Ammon's horn (tissue), 1 donor: ENCODE data around the gene TRAM1L1.

Experiments used
- DNase-seq: peaks from one replicate; pipeline ENCODE4 v3.0.0-alpha.2; 2016; ENCODE audit warnings: low spot score

Gene TRAM1L1

GRCh38 chr4:117084866-117085701 lies at the start of gene TRAM1L1:
Gene TRAM1L1, minus strand, starts transcription at chr4:117085576. Its CDS starts 183 bp downstream, at chr4:117085393.
- peak; percentile 80 for DNase-seq

DNA sequence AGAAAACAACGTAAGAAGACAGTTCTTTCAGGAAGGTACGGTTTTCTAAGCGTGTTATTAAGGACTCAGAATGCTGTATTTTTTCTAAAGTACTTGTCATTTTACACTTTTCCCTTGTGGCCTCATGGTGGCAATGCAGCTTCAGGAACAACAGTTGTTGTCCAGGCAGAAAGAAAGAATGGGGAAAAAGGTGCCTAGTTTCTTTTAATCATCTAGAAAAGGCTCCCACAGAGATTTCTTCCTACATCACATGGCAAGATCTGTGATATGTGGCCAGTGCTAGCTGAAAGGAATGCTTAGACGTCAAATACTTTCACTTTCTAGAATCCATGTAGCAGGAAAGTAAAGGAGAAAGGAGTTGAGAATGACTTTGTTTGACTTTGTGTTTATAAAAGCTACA lies 49.0 kb upstream of the TRAM1L1 start:
- DNase-seq, result peak; percentile 84

GRCh38 chr4:117096886-117097285 lies 11.5 kb upstream of the TRAM1L1 start:
- DNase-seq, result no peak

DNA sequence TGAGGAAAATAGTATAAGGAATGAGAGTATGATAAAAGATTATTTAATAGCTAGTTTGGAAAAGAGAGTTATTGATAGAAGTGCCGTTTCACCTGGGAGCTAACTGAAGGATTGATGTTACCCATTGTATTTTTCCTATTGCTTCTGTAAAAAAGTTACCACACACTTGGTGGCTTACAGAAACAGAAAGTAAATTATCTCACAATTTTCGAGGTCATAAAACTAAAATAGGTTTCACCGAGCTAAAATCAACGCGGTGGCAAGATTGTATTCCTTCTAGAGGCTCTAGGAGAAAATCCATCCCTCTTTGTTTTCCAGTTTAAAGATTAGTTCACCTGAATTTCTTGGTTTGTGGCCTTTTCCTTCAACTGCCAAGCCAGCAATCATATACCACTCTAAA lies 11.1 kb upstream of the TRAM1L1 start:
- no peak for DNase-seq

GRCh38 chr4:117093571-117093970 lies 8.2 kb upstream of the TRAM1L1 start:
- no peak for DNase-seq

GRCh38 chr4:117077760-117078159 lies 7.6 kb downstream of the TRAM1L1 start:
- DNase-seq, result no peak

DNA sequence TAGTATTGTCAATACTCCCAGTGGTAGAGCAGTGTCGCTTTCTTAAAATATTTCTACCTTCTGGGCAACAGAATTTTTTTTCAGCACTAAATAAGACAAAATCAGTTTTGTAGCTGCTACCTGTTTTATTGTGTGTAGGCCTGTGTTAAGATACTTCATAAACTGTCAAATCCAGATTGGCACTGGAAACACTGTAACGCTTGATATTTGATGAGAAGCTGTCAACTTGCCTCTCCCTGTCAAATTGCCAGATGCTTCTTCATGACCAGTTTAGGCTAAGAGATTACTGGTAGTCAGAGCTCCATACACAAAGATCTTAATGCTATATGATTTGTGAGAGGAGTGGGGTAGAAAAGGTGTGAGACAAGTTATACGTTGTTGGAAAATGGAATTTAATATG lies 17.3 kb downstream of the TRAM1L1 start:
- DNase-seq, result no peak

DNA sequence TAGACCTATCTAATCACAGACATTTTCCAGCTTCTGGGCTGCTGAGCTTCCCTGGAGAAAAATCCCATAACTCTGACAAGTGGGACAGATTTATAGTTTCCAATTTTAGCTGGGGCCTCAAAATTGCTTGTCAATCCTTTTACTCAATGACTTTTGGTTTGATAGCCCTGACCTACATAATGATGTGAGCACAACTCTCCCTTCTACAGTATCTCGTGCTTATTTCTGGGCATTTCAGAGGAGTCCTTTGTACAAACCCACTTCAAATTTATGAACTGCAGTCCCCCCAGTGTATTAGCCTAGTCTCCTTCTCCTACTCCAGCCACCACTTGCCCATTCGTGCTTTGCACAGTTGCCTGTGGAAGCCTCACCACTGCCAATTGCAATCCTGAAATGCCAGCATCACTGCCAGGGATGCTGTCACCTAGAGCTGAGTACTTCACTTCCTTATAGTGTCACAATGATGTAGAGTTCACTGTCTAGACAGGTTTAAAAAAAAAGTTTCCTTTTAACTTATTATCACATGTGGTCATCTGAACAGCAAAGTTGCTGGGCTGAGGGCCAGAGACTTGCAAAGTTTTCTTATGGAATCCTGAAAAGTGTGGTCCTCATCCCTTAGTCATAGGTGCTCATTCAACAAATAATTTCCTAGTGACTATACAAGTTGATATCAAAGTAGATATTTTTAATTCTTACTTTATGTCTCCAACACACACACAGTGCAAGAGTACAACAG lies 21.2 kb downstream of the TRAM1L1 start:
- DNase-seq, result no peak

GRCh38 chr4:117042962-117043361 lies 42.4 kb downstream of the TRAM1L1 start:
- no peak for DNase-seq
